ENCODE data around the gene TSC1. TPM values are rescaled to one million over a fixed set of nuclear protein-coding genes. Genes with fewer than 3 reads are reported as not detected.

The TSC1 gene
- total and polyA plus RNA-seq, 10 of the 15 experiments (the other 5 are each of a cell fraction or from before 2014, with no cell fraction given) = 4.0 to 48.0 (median 14.9) TPM

DNA sequence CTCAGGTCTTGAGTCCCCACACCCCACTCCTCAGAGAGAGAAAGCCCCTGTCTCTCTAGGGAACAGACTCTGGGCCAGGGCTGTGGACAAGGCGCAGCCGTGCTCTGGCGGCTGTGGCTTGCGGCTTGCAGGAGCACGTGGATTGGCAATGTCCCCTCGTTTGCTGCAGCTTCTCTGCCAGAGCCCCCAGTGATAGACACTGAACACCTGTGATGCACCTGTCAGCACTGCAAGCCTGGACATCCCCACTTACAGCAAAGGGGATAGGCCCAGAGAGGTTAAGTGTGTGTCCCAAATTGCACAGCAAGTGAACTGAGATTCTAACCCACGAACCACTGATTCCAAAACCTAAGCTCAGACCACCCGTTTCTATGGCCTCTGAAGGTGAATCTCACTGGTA is 41.1 kb upstream of the TSC1 start:
- WGBS (ENCODE audit: insufficient coverage, insufficient replicate concordance, low lambda C conversion rate, missing lambda C conversion rate) = 61% methylated on average over 8 of the region's 8 CpGs
- Histone ChIP-seq H3K79me2 (ENCODE audit: control insufficient read depth, insufficient read depth, low read length) (no peaks in the 10 kb centered on the region), H3K9me3 (replicated peaks; ENCODE audit: control insufficient read depth, insufficient read depth, low read length) (no peaks in the 10 kb centered on the region), H3K4me1 (ENCODE audit: control insufficient read depth, insufficient read depth, low read length) (no peaks in the 10 kb centered on the region), H3K9ac (ENCODE audit: control insufficient read depth, insufficient read depth, low read length) (no peak overlapping the region), H3K4me3 (no peak overlapping the region), H3K4me2 (ENCODE audit: control insufficient read depth, insufficient read depth) (no peak overlapping the region), H3K27me3 (replicated peaks in 1 of 2; ENCODE audit: control insufficient read depth in 2 of 2, insufficient read depth in 2 of 2, low read length in 1 of 2) (peaks cover 0 to 4% of the 10 kb centered on the region in 2 experiments; a peak in 2 of 4 replicates), H3K36me3 (ENCODE audit: control insufficient read depth in 2 of 2, insufficient read depth in 2 of 2, low read length in 1 of 2) (no peaks in the 10 kb centered on the region), H4K20me1 (ENCODE audit: control insufficient read depth, insufficient read depth) (no peaks in the 10 kb centered on the region), H2AFZ (ENCODE audit: control insufficient read depth, low read depth, low read length) (no peak overlapping the region), H3K27ac (ENCODE audit: control insufficient read depth, insufficient read depth) (no peak overlapping the region)
- ChIA-PET CTCF (interaction anchor here (1.0 kb wide), 1 partner anchor 14 kb away, joined by 3 read pairs; no protein-coding TSS in a partner anchor), SMC1A (ENCODE audit: uncharacterized antibody, unreplicated experiment) (no interaction called here), RAD21 (ENCODE audit: unreplicated experiment) (no interaction called here), POLR2A (interaction anchor here (1.2 kb wide), 1 partner anchor 129 kb away, joined by 3 read pairs; no protein-coding TSS in a partner anchor)
- no TSS peak for BruUV-seq (replicated peaks)
- in situ Hi-C loops (cut with MboI) (no loop called here), intact Hi-C loops (cut with micrococcal nuclease; ENCODE audit: unreplicated experiment) (no loop called here)
- FAIRE-seq = no peak
- DNase-seq (ENCODE audit: low read depth, low spot score) = no peak
- no peak for ATAC-seq
- TF ChIP-seq, protein P1, sequence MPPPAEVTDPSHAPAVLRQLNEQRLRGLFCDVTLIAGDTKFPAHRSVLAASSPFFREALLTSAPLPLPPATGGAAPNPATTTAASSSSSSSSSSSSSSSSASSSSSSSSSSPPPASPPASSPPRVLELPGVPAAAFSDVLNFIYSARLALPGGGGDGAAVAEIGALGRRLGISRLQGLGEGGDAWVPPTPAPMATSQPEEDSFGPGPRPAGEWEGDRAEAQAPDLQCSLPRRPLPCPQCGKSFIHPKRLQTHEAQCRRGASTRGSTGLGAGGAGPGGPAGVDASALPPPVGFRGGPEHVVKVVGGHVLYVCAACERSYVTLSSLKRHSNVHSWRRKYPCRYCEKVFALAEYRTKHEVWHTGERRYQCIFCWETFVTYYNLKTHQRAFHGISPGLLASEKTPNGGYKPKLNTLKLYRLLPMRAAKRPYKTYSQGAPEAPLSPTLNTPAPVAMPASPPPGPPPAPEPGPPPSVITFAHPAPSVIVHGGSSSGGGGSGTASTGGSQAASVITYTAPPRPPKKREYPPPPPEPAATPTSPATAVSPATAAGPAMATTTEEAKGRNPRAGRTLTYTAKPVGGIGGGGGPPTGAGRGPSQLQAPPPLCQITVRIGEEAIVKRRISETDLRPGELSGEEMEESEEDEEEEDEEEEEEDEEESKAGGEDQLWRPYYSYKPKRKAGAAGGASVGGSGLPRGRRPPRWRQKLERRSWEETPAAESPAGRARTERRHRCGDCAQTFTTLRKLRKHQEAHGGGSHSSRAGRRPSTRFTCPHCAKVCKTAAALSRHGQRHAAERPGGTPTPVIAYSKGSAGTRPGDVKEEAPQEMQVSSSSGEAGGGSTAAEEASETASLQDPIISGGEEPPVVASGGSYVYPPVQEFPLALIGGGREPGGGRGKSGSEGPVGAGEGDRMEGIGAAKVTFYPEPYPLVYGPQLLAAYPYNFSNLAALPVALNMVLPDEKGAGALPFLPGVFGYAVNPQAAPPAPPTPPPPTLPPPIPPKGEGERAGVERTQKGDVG (CRISPR knock-in tag; IDR thresholded peaks at IDR 0.05) = no peak
- no peak for TF ChIP-seq YBX1 (IDR thresholded peaks at IDR 0.05)
- no peak for TF ChIP-seq ZNF384 (IDR thresholded peaks at IDR 0.05; ENCODE audit: borderline replicate concordance, low read depth, low read length)
- TF ChIP-seq ZNF622 (IDR thresholded peaks at IDR 0.05) = no peak
- TF ChIP-seq RAD21 (IDR thresholded peaks at IDR 0.05; ENCODE audit: insufficient read depth, low read depth, low read length) = no peak
- TF ChIP-seq TARDBP (IDR thresholded peaks at IDR 0.05; ENCODE audit: borderline replicate concordance) = no peak
- TF ChIP-seq, protein P2, sequence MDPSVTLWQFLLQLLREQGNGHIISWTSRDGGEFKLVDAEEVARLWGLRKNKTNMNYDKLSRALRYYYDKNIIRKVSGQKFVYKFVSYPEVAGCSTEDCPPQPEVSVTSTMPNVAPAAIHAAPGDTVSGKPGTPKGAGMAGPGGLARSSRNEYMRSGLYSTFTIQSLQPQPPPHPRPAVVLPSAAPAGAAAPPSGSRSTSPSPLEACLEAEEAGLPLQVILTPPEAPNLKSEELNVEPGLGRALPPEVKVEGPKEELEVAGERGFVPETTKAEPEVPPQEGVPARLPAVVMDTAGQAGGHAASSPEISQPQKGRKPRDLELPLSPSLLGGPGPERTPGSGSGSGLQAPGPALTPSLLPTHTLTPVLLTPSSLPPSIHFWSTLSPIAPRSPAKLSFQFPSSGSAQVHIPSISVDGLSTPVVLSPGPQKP (IDR thresholded peaks at IDR 0.05; ENCODE audit: low read depth, low read length) = no peak
- no peak for TF ChIP-seq NFYB (IDR thresholded peaks at IDR 0.05; ENCODE audit: insufficient read depth, low read depth, low read length)
- TF ChIP-seq GATAD2B (conservative IDR thresholded peaks at IDR 0.05; ENCODE audit: low read depth) = no peak
- TF ChIP-seq RAD51 (IDR thresholded peaks at IDR 0.05) = no peak
- no peak for TF ChIP-seq POLR2A (IDR thresholded peaks at IDR 0.05; ENCODE audit: low read depth, low read length)
